GM11168 (cell line): ENCODE measurements around the gene SPDL1.

Source experiments
- in situ Hi-C: fragments of 300-500 bp; cut with MboI; formaldehyde crosslinking; loops from one replicate; pipeline ENCODE4 v1.12.0; 2022; ENCODE audit warnings: low sequenced_read_pairs; ENCODE audit not compliant: unreplicated experiment

Gene SPDL1

GRCh38 chr5:169583424-169584220 is at the start of gene SPDL1:
TSS of gene SPDL1 (plus strand) at chr5:169583773. CDS start at chr5:169588417, 4,644 bp downstream.
- in situ Hi-C loops, result loop anchor here (25.0 kb wide), 1 partner anchor 596 kb away; no protein-coding TSS in a partner anchor

- in situ Hi-C loops, result no loop called here
These were observed 49.2 kb upstream of the SPDL1 start for GRCh38 chr5:169534311-169534880.

GRCh38 chr5:169534939-169535338 is 48.6 kb upstream of the SPDL1 start:
- in situ Hi-C loops, result no loop called here

- in situ Hi-C loops, result no loop called here
These were observed 44.6 kb upstream of the SPDL1 start for GRCh38 chr5:169538944-169539343.

- in situ Hi-C loops, result no loop called here
These were observed 40.8 kb upstream of the SPDL1 start for GRCh38 chr5:169542811-169543210.

GRCh38 chr5:169544264-169544950 is 39.2 kb upstream of the SPDL1 start:
- in situ Hi-C loops, result no loop called here

- in situ Hi-C loops, result no loop called here
These were observed 37.8 kb upstream of the SPDL1 start for GRCh38 chr5:169545762-169546161.

- in situ Hi-C loops, result no loop called here
These were observed 37.2 kb upstream of the SPDL1 start for GRCh38 chr5:169546346-169546745.

GRCh38 chr5:169547508-169547907 is 36.1 kb upstream of the SPDL1 start:
- in situ Hi-C loops, result no loop called here

GRCh38 chr5:169548315-169548714 is 35.3 kb upstream of the SPDL1 start:
- in situ Hi-C loops, result no loop called here

GRCh38 chr5:169549453-169550100 is 34.0 kb upstream of the SPDL1 start:
- in situ Hi-C loops, result no loop called here

GRCh38 chr5:169550227-169550626 is 33.3 kb upstream of the SPDL1 start:
- in situ Hi-C loops, result no loop called here

GRCh38 chr5:169551146-169551545 is 32.4 kb upstream of the SPDL1 start:
- in situ Hi-C loops, result no loop called here

- in situ Hi-C loops, result no loop called here
These were observed 31.9 kb upstream of the SPDL1 start for GRCh38 chr5:169551696-169552095.

- in situ Hi-C loops, result no loop called here
These were observed 29.3 kb upstream of the SPDL1 start for GRCh38 chr5:169554251-169554650.

- in situ Hi-C loops, result no loop called here
These were observed 25.7 kb upstream of the SPDL1 start for GRCh38 chr5:169557838-169558237.

- in situ Hi-C loops, result no loop called here
These were observed 21.7 kb upstream of the SPDL1 start for GRCh38 chr5:169561893-169562292.

- in situ Hi-C loops, result no loop called here
These were observed 20.2 kb upstream of the SPDL1 start for GRCh38 chr5:169563369-169563768.

- in situ Hi-C loops, result no loop called here
These were observed 17.4 kb upstream of the SPDL1 start for GRCh38 chr5:169566202-169566601.

GRCh38 chr5:169567079-169567478 is 16.5 kb upstream of the SPDL1 start:
- in situ Hi-C loops, result no loop called here

- in situ Hi-C loops, result no loop called here
These were observed 14.1 kb upstream of the SPDL1 start for GRCh38 chr5:169569513-169569912.
